ENCODE results near the gene ECE1. TPM values are rescaled to one million over a fixed set of nuclear protein-coding genes. Genes with fewer than 3 reads are reported as not detected.

ECE1 gene
- total and polyA plus RNA-seq, 9 of the 15 experiments (the other 6 are each of a cell fraction or from before 2014, with no cell fraction given) = 0.56 to 34.8 (median 11.0) TPM

DNA sequence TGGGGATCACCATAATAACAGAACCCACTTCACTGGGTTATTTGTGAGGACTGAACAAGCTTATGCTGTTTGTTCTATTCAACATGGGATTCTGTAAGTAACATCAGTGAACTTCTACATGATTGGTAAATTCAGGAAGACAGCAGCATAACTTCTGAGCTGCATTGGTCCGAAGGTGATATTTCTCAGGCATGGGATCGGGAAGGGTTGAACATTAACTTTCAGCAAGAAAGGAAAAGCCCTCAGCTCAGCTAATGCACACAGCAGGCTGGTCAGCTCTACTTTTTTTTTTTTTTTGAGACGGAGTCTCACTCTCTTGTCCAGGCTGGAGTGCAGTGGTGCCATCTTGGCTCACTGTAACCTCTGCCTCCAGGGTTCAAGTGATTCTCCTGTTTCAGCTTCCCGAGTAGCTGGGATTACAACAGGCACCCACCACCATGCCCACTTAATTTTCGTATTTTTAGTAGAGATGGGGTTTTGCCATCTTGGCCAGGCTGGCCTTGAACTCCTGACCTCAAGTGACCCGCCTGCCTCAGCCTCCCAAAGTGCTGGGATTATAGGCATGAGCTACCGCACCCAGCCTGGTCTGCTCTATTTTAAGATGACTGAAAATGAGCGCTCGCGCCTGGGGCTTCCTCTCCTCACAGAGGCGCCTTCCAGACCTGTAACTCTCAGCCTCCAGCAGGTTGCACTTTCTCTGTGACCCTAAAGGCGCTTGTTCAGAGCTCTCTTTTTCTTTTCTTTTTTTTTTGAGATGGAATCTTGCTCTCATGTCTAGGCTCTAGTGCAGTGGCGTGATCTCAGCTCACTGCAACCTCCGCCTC is 42.2 kb downstream of the ECE1 start:
- Histone ChIP-seq H3K4me1 (replicated peaks in 1 of 2; ENCODE audit: control insufficient read depth in 2 of 2, insufficient read depth in 2 of 2, low read length in 2 of 2) (0 out of 5 replicates have a peak, but pooled peaks cover 0 to 3% of the 10 kb centered on the region in 2 experiments), H3K9me3 (replicated peaks; ENCODE audit: control insufficient read depth, insufficient read depth, low read depth, low read length) (no peaks in the 10 kb centered on the region), H3K27ac (ENCODE audit: extremely low read depth, low read depth, low read length) (no peak overlapping the region), H3K79me2 (ENCODE audit: control insufficient read depth, insufficient read depth, low read length) (no peaks in the 10 kb centered on the region), H3K4me2 (ENCODE audit: insufficient read depth, low read length) (no peak overlapping the region), H3K4me3 (no peak overlapping the region), H2AFZ (ENCODE audit: low read depth, low read length) (no peak overlapping the region), H3K9me1 (ENCODE audit: control insufficient read depth, insufficient read depth, low read length) (peaks cover 4% of the 10 kb centered on the region), H4K20me1 (replicated peaks; ENCODE audit: control insufficient read depth, insufficient read depth, low read length) (peaks cover 3% of the 10 kb centered on the region), H3K27me3 (ENCODE audit: control insufficient read depth in 2 of 2, insufficient read depth in 2 of 2, low read length in 2 of 2) (no peaks in the 10 kb centered on the region), H3K9ac (ENCODE audit: insufficient read depth in 1 of 2, low read depth in 2 of 2, low read length in 2 of 2) (no peak overlapping the region), H3K36me3 (ENCODE audit: control insufficient read depth, insufficient read depth, low read length) (peaks cover 14% of the 10 kb centered on the region)
- in situ Hi-C loops (cut with MboI) (no loop called here), intact Hi-C loops (cut with micrococcal nuclease) (no loop called here)
- no peak for DNase-seq (ENCODE audit: extremely low read depth in 1 of 4, low spot score in 3 of 4)
- ATAC-seq = no peak
- POLR2A ChIA-PET = interaction anchor here (0.6 to 1.1 kb wide), 3 partner anchors 8 to 485 kb away, joined by 3 read pairs; no protein-coding TSS in a partner anchor
- CTCF ChIA-PET (ENCODE audit: low intra/inter-chr PET ratio) = no interaction called here
- BruUV-seq (replicated peaks) = no TSS peak
- no peak for FAIRE-seq
- TF ChIP-seq HMGN3 (IDR thresholded peaks at IDR 0.05; ENCODE audit: borderline replicate concordance, extremely low read depth, insufficient read length, low read depth, low read length) (no peak), ZNF57 (CRISPR knock-in tag; IDR thresholded peaks at IDR 0.05) (no peak), ZBTB33 (CRISPR knock-in tag; IDR thresholded peaks at IDR 0.05) (peak; percentile 77), ZNF239 (CRISPR knock-in tag; IDR thresholded peaks at IDR 0.05) (no peak), THAP12 (CRISPR knock-in tag; IDR thresholded peaks at IDR 0.05) (no peak)
- 73% methylated on average over 14 of the region's 14 CpGs for WGBS (ENCODE audit: insufficient coverage, low coverage, missing lambda C conversion rate)
